Measurements from ENCODE around the gene DISC1.

DNA sequence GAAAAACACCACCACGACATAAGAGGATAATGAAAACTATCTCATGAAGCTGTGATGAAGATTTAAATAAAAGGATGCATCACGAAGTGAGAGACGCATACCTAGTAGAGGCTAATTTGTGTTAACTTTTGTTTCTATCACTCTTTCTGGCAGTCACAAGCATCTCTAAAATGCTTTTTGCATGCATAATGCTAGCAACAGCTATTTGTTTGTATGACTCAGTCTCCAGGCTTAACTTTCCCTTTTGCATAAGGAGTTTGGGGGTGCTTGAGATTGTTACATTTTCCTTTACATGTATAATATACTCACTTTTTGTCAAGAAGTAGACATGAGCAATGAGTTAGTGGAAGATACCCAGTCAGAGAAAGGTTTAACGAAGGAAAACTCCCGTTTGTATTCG is 385.4 kb downstream of the DISC1 start:
- no peak for TF ChIP-seq POLR2AphosphoS5 (IDR thresholded peaks at IDR 0.05)
- no peak for TF ChIP-seq EZH2 (IDR thresholded peaks at IDR 0.05; ENCODE audit: borderline replicate concordance, insufficient read depth, low read length, poor library complexity, severe bottlenecking)

Measured in neural cell (in vitro differentiated cells).